Measurements from ENCODE around the gene NUP58.

NUP58 gene

DNA sequence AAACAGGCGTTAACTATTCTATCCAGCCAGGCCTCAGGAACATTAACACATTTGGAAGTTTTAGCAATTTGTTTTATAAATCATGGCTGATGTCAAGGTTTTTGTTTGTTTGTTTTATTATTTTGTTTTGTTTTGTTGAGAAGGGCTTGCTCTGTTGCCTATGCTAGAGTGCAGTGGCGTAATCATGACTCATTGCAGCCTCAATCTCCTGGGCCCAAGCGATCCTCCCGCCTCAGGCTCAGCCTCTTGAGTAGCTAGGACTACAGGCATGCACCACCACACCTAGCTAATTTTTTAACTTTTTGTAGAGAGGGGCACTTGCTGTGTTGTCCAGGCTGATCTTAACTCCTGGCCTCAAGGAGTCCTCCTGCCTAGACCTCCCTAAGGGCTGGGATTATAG is 28.3 kb downstream of the NUP58 start:
- TF ChIP-seq, protein P1, sequence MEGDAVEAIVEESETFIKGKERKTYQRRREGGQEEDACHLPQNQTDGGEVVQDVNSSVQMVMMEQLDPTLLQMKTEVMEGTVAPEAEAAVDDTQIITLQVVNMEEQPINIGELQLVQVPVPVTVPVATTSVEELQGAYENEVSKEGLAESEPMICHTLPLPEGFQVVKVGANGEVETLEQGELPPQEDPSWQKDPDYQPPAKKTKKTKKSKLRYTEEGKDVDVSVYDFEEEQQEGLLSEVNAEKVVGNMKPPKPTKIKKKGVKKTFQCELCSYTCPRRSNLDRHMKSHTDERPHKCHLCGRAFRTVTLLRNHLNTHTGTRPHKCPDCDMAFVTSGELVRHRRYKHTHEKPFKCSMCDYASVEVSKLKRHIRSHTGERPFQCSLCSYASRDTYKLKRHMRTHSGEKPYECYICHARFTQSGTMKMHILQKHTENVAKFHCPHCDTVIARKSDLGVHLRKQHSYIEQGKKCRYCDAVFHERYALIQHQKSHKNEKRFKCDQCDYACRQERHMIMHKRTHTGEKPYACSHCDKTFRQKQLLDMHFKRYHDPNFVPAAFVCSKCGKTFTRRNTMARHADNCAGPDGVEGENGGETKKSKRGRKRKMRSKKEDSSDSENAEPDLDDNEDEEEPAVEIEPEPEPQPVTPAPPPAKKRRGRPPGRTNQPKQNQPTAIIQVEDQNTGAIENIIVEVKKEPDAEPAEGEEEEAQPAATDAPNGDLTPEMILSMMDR (IDR thresholded peaks at IDR 0.05; ENCODE audit: borderline replicate concordance, insufficient read depth, low read depth, low read length), result no peak
- H3K4me3 ChIP-seq (ENCODE audit: low read depth, low read length), result no peak overlapping the region

DNA sequence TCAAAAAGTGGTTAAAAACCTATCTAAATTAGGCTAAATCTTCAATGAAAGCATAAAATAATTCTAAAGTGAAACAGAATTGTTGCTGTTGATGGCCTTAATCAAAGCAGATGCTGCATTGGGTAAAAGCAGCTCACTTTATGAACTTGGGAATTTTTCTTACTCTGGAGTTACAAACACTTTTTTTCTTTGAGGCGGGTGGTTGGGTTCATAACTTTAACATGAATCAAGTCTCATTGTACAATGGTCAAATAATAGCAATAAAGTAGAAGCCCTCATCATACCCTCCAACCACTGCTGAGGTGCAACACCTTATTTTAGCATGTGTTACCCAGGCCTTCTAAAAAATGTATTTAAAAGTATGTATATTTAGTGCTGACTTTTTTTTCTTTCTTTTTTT is 29.1 kb downstream of the NUP58 start:
- TF ChIP-seq, protein P1 (IDR thresholded peaks at IDR 0.05; ENCODE audit: borderline replicate concordance, insufficient read depth, low read depth, low read length), result no peak
- H3K4me3 ChIP-seq (ENCODE audit: low read depth, low read length), result no peak overlapping the region

DNA sequence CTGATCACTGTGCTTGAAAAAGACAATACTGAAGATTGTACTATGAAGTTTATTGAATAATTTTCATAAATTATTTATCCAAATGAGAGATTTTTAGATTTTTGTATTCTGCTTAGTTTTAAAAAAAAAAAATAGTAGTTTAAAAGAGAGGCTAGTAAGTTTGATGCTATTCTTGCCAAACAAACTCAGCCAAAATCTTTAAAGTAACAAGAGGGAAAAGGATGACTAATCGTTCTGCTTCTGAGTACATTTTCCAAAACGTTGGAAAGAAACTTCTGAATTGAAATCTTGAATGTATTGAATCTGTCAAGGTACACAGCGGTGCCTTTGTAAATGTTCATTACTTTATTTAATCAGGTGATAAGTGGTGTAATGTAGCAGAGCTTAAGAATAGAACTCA is 34.4 kb downstream of the NUP58 start:
- H3K4me3 ChIP-seq (ENCODE audit: low read depth, low read length), result no peak overlapping the region
- TF ChIP-seq, protein P1 (IDR thresholded peaks at IDR 0.05; ENCODE audit: borderline replicate concordance, insufficient read depth, low read depth, low read length), result no peak

DNA sequence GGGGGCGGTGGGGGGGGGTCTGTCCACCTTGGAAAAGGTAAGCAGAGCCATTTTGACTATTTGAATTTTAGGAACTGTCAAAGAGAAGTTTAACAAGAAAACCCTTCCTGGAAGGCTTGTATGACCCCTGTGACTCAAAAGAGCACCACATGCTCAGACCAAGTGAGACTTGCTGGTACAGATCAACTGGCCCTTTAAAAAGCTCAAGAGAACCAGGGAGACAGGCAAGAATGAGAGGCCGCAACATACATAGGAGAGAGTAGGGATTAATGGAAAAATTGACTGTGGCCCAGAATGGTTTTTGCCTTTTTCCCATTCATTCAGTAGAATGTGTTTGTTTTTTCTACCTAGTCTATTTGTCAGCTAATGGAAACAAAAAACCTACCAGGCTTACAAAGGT is 44.2 kb downstream of the NUP58 start:
- TF ChIP-seq, protein P1 (IDR thresholded peaks at IDR 0.05; ENCODE audit: borderline replicate concordance, insufficient read depth, low read depth, low read length), result no peak
- H3K4me3 ChIP-seq (ENCODE audit: low read depth, low read length), result no peak overlapping the region

DNA sequence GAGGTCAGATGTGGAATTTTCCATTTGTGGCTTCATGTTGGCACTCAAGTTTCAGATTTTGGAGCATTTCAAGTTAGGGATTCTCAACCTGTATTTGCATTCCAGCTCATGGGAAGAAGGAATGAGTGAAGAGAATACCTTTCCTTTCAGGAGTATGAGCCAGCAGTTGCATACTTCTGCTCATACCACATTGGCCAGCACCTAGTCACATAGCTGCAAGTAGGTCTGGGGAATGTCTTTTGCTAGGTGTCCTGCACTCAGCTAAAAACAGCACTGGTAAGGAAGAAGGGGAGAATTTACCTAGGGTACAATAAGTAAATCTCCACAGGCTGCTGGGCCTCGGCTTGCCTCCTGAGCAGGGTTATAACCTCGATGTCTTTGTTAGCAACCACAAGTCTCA is 45.7 kb downstream of the NUP58 start:
- H3K4me3 ChIP-seq (ENCODE audit: low read depth, low read length), result no peak overlapping the region
- TF ChIP-seq, protein P1 (IDR thresholded peaks at IDR 0.05; ENCODE audit: borderline replicate concordance, insufficient read depth, low read depth, low read length), result no peak

DNA sequence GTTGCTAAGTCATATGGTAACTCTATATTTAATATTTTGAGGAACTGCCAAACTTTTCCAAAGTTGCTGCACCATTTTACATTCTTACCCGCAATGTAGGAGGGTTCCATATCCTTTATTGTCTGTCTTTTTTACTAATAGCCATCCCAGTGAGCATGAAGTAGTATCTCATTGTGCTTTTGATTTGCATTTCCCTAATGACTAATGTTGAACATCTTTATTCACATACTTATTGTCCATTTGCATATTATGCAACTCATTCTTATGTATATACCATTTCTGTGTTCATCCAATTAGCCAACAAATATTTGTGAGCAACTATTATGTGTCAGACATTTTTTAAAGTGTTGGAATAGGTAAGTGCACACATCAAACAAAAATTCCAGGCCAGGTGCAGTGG is 50.0 kb downstream of the NUP58 start:
- TF ChIP-seq, protein P1 (IDR thresholded peaks at IDR 0.05; ENCODE audit: borderline replicate concordance, insufficient read depth, low read depth, low read length), result no peak
- no peak overlapping the region for H3K4me3 ChIP-seq (ENCODE audit: low read depth, low read length)

DNA sequence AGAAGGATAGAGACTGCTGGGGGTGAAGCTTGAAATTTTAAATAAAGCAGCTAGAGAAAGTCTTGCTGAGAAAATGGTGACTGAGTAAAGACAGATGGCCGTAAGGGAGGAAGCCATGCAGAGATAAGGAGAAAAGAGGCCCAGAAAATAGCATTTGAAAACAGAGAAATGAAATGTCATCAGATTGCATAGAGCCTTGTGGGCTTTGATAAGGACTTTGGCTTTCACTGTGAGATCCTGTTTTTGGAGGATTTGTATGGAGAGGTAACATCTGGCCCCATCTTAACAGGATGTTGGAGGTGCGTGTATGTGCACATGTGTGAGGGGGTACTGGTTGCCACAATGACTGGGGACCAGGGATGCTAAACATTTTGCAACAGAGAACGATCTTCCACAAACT is 50.8 kb downstream of the NUP58 start:
- TF ChIP-seq, protein P1 (IDR thresholded peaks at IDR 0.05; ENCODE audit: borderline replicate concordance, insufficient read depth, low read depth, low read length), result no peak
- H3K4me3 ChIP-seq (ENCODE audit: low read depth, low read length), result no peak overlapping the region

All from GM12875 (cell line).